ENCODE results near the gene CROT. TPM values are rescaled to one million over a fixed set of nuclear protein-coding genes. Genes with fewer than 3 reads are reported as not detected.

Gene CROT
- total RNA-seq, 1 donor from 2014 or later = 8.4 TPM

- Histone ChIP-seq H3K4me3 (no peak overlapping the region), H3K27ac (no peak overlapping the region), H3K4me1 (no peaks in the 10 kb centered on the region), H3K9me3 (no peaks in the 10 kb centered on the region), H3K36me3 (no peaks in the 10 kb centered on the region), H3K27me3 (no peaks in the 10 kb centered on the region)
- DNase-seq (no peak), ATAC-seq (peak; percentile 77)
- intact Hi-C loops (cut with DNase I) = no loop called here
- TF ChIP-seq CTCF (IDR thresholded peaks at IDR 0.05) = peak; percentile 76
These were observed 71.5 kb downstream of the CROT start for GRCh38 chr7:87416682-87417587.

GRCh38 chr7:87420173-87420572 lies 74.7 kb downstream of the CROT start:
- TF ChIP-seq CTCF (IDR thresholded peaks at IDR 0.05) = no peak
- no peaks in the 10 kb centered on the region for H3K9me3 ChIP-seq
- no peak overlapping the region for H3K27ac ChIP-seq
- H3K27me3 ChIP-seq = no peaks in the 10 kb centered on the region
- H3K36me3 ChIP-seq = no peaks in the 10 kb centered on the region
- H3K4me1 ChIP-seq = no peaks in the 10 kb centered on the region
- DNase-seq (no peak), ATAC-seq (no peak)
- H3K4me3 ChIP-seq = no peak overlapping the region
- intact Hi-C loops (cut with DNase I) = no loop called here

- DNase-seq (no peak), ATAC-seq (no peak)
- no peaks in the 10 kb centered on the region for H3K36me3 ChIP-seq
- intact Hi-C loops (cut with DNase I) = no loop called here
- TF ChIP-seq CTCF (IDR thresholded peaks at IDR 0.05) = no peak
- H3K4me1 ChIP-seq = no peaks in the 10 kb centered on the region
- H3K4me3 ChIP-seq = no peak overlapping the region
- H3K27me3 ChIP-seq = no peaks in the 10 kb centered on the region
- H3K9me3 ChIP-seq = no peaks in the 10 kb centered on the region
- no peak overlapping the region for H3K27ac ChIP-seq
These were observed 78.6 kb downstream of the CROT start for GRCh38 chr7:87424075-87424474.

GRCh38 chr7:87426160-87426559 lies 80.7 kb downstream of the CROT start:
- Histone ChIP-seq H3K36me3 (no peaks in the 10 kb centered on the region), H3K4me1 (no peaks in the 10 kb centered on the region), H3K27ac (no peak overlapping the region), H3K27me3 (no peaks in the 10 kb centered on the region), H3K4me3 (no peak overlapping the region), H3K9me3 (no peaks in the 10 kb centered on the region)
- no peak for ATAC-seq
- intact Hi-C loops (cut with DNase I) = no loop called here
- no peak for TF ChIP-seq CTCF (IDR thresholded peaks at IDR 0.05)
- DNase-seq = no peak

- no peak for DNase-seq
These were observed 81.8 kb downstream of the CROT start for GRCh38 chr7:87427288-87427687.

More at GRCh38 chr7:87427288-87427687, 81.8 kb downstream of the CROT start:
- H3K4me1 ChIP-seq = no peaks in the 10 kb centered on the region
- H3K27me3 ChIP-seq = no peaks in the 10 kb centered on the region
- TF ChIP-seq CTCF (IDR thresholded peaks at IDR 0.05) = no peak
- H3K36me3 ChIP-seq = no peaks in the 10 kb centered on the region
- intact Hi-C loops (cut with DNase I) = no loop called here
- H3K27ac ChIP-seq = no peak overlapping the region
- no peak overlapping the region for H3K4me3 ChIP-seq
- H3K9me3 ChIP-seq = no peaks in the 10 kb centered on the region
- no peak for ATAC-seq

Measured in upper lobe of right lung (tissue), 1 donor.